ENCODE data around the gene COL11A1.

The COL11A1 gene

GRCh38 chr1:102899935-102900334 lies 208.4 kb downstream of the COL11A1 start:
- no peaks in the 10 kb centered on the region for H3K4me1 Mint-ChIP-seq (ENCODE audit: low read depth)

GRCh38 chr1:102897557-102897956 lies 210.8 kb downstream of the COL11A1 start:
- Mint-ChIP-seq H3K9me3 (peaks cover 3% of the 10 kb centered on the region), H3K27me3 (no peaks in the 10 kb centered on the region), H3K4me3 (no peak overlapping the region), H3K4me1 (ENCODE audit: low read depth) (no peaks in the 10 kb centered on the region), H3K36me3 (ENCODE audit: low read depth) (no peaks in the 10 kb centered on the region), H3K27ac (no peak overlapping the region)
- no peak for DNase-seq

More at GRCh38 chr1:102899935-102900334, 208.4 kb downstream of the COL11A1 start:
- Mint-ChIP-seq H3K27me3 (no peaks in the 10 kb centered on the region), H3K9me3 (peaks cover 3% of the 10 kb centered on the region), H3K36me3 (ENCODE audit: low read depth) (no peaks in the 10 kb centered on the region), H3K4me3 (no peak overlapping the region), H3K27ac (no peak overlapping the region)
- DNase-seq, result no peak

- Mint-ChIP-seq H3K4me3 (no peak overlapping the region), H3K9me3 (peaks cover 3% of the 10 kb centered on the region), H3K36me3 (ENCODE audit: low read depth) (no peaks in the 10 kb centered on the region), H3K27ac (no peak overlapping the region), H3K27me3 (no peaks in the 10 kb centered on the region), H3K4me1 (ENCODE audit: low read depth) (no peaks in the 10 kb centered on the region)
- DNase-seq, result no peak
Measured at GRCh38 chr1:102896771-102897170, 211.6 kb downstream of the COL11A1 start.

- H3K4me3 Mint-ChIP-seq, result no peak overlapping the region
- H3K9me3 Mint-ChIP-seq, result peaks cover 1% of the 10 kb centered on the region
- no peak for DNase-seq
- H3K4me1 Mint-ChIP-seq (ENCODE audit: low read depth), result no peaks in the 10 kb centered on the region
- H3K27me3 Mint-ChIP-seq, result no peaks in the 10 kb centered on the region
- no peak overlapping the region for H3K27ac Mint-ChIP-seq
- H3K36me3 Mint-ChIP-seq (ENCODE audit: low read depth), result no peaks in the 10 kb centered on the region
Measured at GRCh38 chr1:102896286-102896685, 212.0 kb downstream of the COL11A1 start.

- no peaks in the 10 kb centered on the region for H3K36me3 Mint-ChIP-seq (ENCODE audit: low read depth)
- H3K27me3 Mint-ChIP-seq, result no peaks in the 10 kb centered on the region
- no peak overlapping the region for H3K27ac Mint-ChIP-seq
- no peaks in the 10 kb centered on the region for H3K4me1 Mint-ChIP-seq (ENCODE audit: low read depth)
- no peak for DNase-seq
- no peak overlapping the region for H3K4me3 Mint-ChIP-seq
- H3K9me3 Mint-ChIP-seq, result no peaks in the 10 kb centered on the region
Measured at GRCh38 chr1:102891868-102892625, 216.3 kb downstream of the COL11A1 start.

- no peaks in the 10 kb centered on the region for H3K4me1 Mint-ChIP-seq (ENCODE audit: low read depth)
- H3K4me3 Mint-ChIP-seq, result no peak overlapping the region
- no peak overlapping the region for H3K27ac Mint-ChIP-seq
- H3K36me3 Mint-ChIP-seq (ENCODE audit: low read depth), result no peaks in the 10 kb centered on the region
- no peaks in the 10 kb centered on the region for H3K27me3 Mint-ChIP-seq
- DNase-seq, result no peak
- H3K9me3 Mint-ChIP-seq, result no peaks in the 10 kb centered on the region
Measured at GRCh38 chr1:102886638-102887037, 221.7 kb downstream of the COL11A1 start.

- DNase-seq, result no peak
- no peaks in the 10 kb centered on the region for H3K4me1 Mint-ChIP-seq (ENCODE audit: low read depth)
Measured at GRCh38 chr1:102884238-102884637, 224.1 kb downstream of the COL11A1 start.

GRCh38 chr1:102879439-102879993 lies 228.8 kb downstream of the COL11A1 start:
- no peaks in the 10 kb centered on the region for H3K36me3 Mint-ChIP-seq (ENCODE audit: low read depth)
- no peaks in the 10 kb centered on the region for H3K4me1 Mint-ChIP-seq (ENCODE audit: low read depth)
- H3K4me3 Mint-ChIP-seq, result no peak overlapping the region
- no peak overlapping the region for H3K27ac Mint-ChIP-seq
- H3K9me3 Mint-ChIP-seq, result no peaks in the 10 kb centered on the region
- H3K27me3 Mint-ChIP-seq, result no peaks in the 10 kb centered on the region
- DNase-seq, result no peak

More at GRCh38 chr1:102884238-102884637, 224.1 kb downstream of the COL11A1 start:
- H3K27me3 Mint-ChIP-seq, result no peaks in the 10 kb centered on the region
- H3K27ac Mint-ChIP-seq, result no peak overlapping the region
- no peaks in the 10 kb centered on the region for H3K36me3 Mint-ChIP-seq (ENCODE audit: low read depth)
- no peaks in the 10 kb centered on the region for H3K9me3 Mint-ChIP-seq
- H3K4me3 Mint-ChIP-seq, result no peak overlapping the region

GRCh38 chr1:102875756-102876155 lies 232.6 kb downstream of the COL11A1 start:
- Mint-ChIP-seq H3K36me3 (ENCODE audit: low read depth) (no peaks in the 10 kb centered on the region), H3K4me1 (ENCODE audit: low read depth) (no peaks in the 10 kb centered on the region), H3K9me3 (no peaks in the 10 kb centered on the region), H3K27ac (no peak overlapping the region), H3K27me3 (no peaks in the 10 kb centered on the region), H3K4me3 (no peak overlapping the region)
- DNase-seq, result no peak

- H3K27ac Mint-ChIP-seq, result no peak overlapping the region
- no peak overlapping the region for H3K4me3 Mint-ChIP-seq
- no peaks in the 10 kb centered on the region for H3K36me3 Mint-ChIP-seq (ENCODE audit: low read depth)
- no peak for DNase-seq
- H3K27me3 Mint-ChIP-seq, result no peaks in the 10 kb centered on the region
- peaks cover 8% of the 10 kb centered on the region for H3K9me3 Mint-ChIP-seq
- no peaks in the 10 kb centered on the region for H3K4me1 Mint-ChIP-seq (ENCODE audit: low read depth)
Measured at GRCh38 chr1:102872526-102872925, 235.8 kb downstream of the COL11A1 start.

- H3K27me3 Mint-ChIP-seq, result no peaks in the 10 kb centered on the region
- H3K9me3 Mint-ChIP-seq, result peaks cover 8% of the 10 kb centered on the region
- no peak overlapping the region for H3K4me3 Mint-ChIP-seq
- H3K4me1 Mint-ChIP-seq (ENCODE audit: low read depth), result no peaks in the 10 kb centered on the region
- no peak overlapping the region for H3K27ac Mint-ChIP-seq
- DNase-seq, result no peak
- H3K36me3 Mint-ChIP-seq (ENCODE audit: low read depth), result no peaks in the 10 kb centered on the region
Measured at GRCh38 chr1:102872097-102872496, 236.2 kb downstream of the COL11A1 start.

GRCh38 chr1:102863704-102864103 lies 244.6 kb downstream of the COL11A1 start:
- no peak for DNase-seq
- no peaks in the 10 kb centered on the region for H3K4me1 Mint-ChIP-seq (ENCODE audit: low read depth)
- H3K4me3 Mint-ChIP-seq, result no peak overlapping the region
- H3K9me3 Mint-ChIP-seq, result peaks cover 16% of the 10 kb centered on the region
- no peak overlapping the region for H3K27ac Mint-ChIP-seq
- no peaks in the 10 kb centered on the region for H3K36me3 Mint-ChIP-seq (ENCODE audit: low read depth)
- no peaks in the 10 kb centered on the region for H3K27me3 Mint-ChIP-seq

GRCh38 chr1:102861247-102861646 lies 247.1 kb downstream of the COL11A1 start:
- Mint-ChIP-seq H3K27me3 (no peaks in the 10 kb centered on the region), H3K27ac (no peak overlapping the region), H3K9me3 (peaks cover 16% of the 10 kb centered on the region), H3K36me3 (ENCODE audit: low read depth) (no peaks in the 10 kb centered on the region), H3K4me3 (no peak overlapping the region), H3K4me1 (ENCODE audit: low read depth) (no peaks in the 10 kb centered on the region)
- DNase-seq, result no peak

GRCh38 chr1:102858695-102859094 lies 249.6 kb downstream of the COL11A1 start:
- Mint-ChIP-seq H3K27ac (no peak overlapping the region), H3K36me3 (ENCODE audit: low read depth) (no peaks in the 10 kb centered on the region), H3K4me1 (ENCODE audit: low read depth) (no peaks in the 10 kb centered on the region), H3K4me3 (no peak overlapping the region), H3K9me3 (peaks cover 21% of the 10 kb centered on the region), H3K27me3 (no peaks in the 10 kb centered on the region)
- DNase-seq, result no peak

- no peak overlapping the region for H3K4me3 Mint-ChIP-seq
- no peak for DNase-seq
- H3K4me1 Mint-ChIP-seq (ENCODE audit: low read depth), result no peaks in the 10 kb centered on the region
- no peaks in the 10 kb centered on the region for H3K36me3 Mint-ChIP-seq (ENCODE audit: low read depth)
- no peaks in the 10 kb centered on the region for H3K27me3 Mint-ChIP-seq
- peaks cover 22% of the 10 kb centered on the region for H3K9me3 Mint-ChIP-seq
- H3K27ac Mint-ChIP-seq, result no peak overlapping the region
Measured at GRCh38 chr1:102857251-102857650, 251.1 kb downstream of the COL11A1 start.

Data from activated T-cell treated with anti-CD3 and anti-CD28 coated beads, Interleukin-2, amount 50 U/mL, for 24 hours (primary cell).